ENCODE measurements around the gene ADGRL1.
"Not testable (repeated sequence)": the region's sequence is repeated elsewhere in the genome, so short reads cannot be mapped to it uniquely, and the experiment has no call there.

DNA sequence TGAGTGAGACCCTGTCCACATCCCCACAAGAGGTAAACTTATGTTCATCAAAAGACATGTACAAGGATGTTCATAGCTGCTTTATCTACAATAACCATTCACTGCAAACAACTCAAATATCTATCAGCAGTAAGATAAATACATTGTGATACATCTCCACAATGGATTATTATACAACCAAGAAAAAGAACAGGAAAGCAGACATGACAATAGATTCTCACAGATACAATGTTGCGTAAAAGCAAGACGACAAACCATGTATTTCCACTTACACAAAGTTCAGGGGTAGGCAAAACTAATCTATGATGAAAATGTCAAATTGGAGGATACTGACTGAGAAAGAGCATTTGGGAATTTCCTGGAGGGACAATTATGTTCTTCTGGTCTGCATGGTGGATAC is 46.2 kb upstream of the ADGRL1 start:
- not testable (repeated sequence) for TF ChIP-seq E2F6 (IDR thresholded peaks at IDR 0.05); CEBPB (IDR thresholded peaks at IDR 0.05; ENCODE audit: low read depth, low read length); NRF1 (IDR thresholded peaks at IDR 0.05; ENCODE audit: low read depth, low read length); RAD21 (IDR thresholded peaks at IDR 0.05 in 1 of 2, conservative IDR thresholded peaks at IDR 0.05 in 1 of 2; ENCODE audit: low read depth in 2 of 2, low read length in 2 of 2); EP300 (IDR thresholded peaks at IDR 0.05; ENCODE audit: borderline replicate concordance in 1 of 2, low read depth in 2 of 2, low read length in 2 of 2); TAF1 (IDR thresholded peaks at IDR 0.05; ENCODE audit: low read depth, low read length); YY1 (IDR thresholded peaks at IDR 0.05; ENCODE audit: low read depth, low read length); MAX (IDR thresholded peaks at IDR 0.05); ATF2 (IDR thresholded peaks at IDR 0.05; ENCODE audit: low read length); GTF2F1 (IDR thresholded peaks at IDR 0.05; ENCODE audit: borderline replicate concordance, low read depth, low read length); POLR2AphosphoS5 (IDR thresholded peaks at IDR 0.05; ENCODE audit: low read depth, low read length); ZNF274 (IDR thresholded peaks at IDR 0.05; ENCODE audit: borderline replicate concordance, extremely low read depth, low read length); CBX8 (IDR thresholded peaks at IDR 0.05; ENCODE audit: borderline replicate concordance, low read depth, low read length)
- TF ChIP-seq, protein P1, sequence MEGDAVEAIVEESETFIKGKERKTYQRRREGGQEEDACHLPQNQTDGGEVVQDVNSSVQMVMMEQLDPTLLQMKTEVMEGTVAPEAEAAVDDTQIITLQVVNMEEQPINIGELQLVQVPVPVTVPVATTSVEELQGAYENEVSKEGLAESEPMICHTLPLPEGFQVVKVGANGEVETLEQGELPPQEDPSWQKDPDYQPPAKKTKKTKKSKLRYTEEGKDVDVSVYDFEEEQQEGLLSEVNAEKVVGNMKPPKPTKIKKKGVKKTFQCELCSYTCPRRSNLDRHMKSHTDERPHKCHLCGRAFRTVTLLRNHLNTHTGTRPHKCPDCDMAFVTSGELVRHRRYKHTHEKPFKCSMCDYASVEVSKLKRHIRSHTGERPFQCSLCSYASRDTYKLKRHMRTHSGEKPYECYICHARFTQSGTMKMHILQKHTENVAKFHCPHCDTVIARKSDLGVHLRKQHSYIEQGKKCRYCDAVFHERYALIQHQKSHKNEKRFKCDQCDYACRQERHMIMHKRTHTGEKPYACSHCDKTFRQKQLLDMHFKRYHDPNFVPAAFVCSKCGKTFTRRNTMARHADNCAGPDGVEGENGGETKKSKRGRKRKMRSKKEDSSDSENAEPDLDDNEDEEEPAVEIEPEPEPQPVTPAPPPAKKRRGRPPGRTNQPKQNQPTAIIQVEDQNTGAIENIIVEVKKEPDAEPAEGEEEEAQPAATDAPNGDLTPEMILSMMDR (IDR thresholded peaks at IDR 0.05; ENCODE audit: control extremely low read depth in 1 of 3, insufficient read depth in 1 of 3, low read depth in 1 of 3, low read length in 3 of 3) = not testable (repeated sequence)
